HCT116 (cell line): ENCODE results near the gene ZDHHC18. TPM values are rescaled to one million over a fixed set of nuclear protein-coding genes. Genes with fewer than 3 reads are reported as not detected.

ENCODE experiments used
- ATAC-seq: fragments of 200-7000 bp; cut with Tn5 transposase; 2 replicates; pipeline ENCODE4 v1.9.1; 2020; ENCODE audit warnings: mild to moderate bottlenecking, moderate library complexity
- BruUV-seq: library from RNA; stranded (reverse); fragments of 400-500 nt; replicated peaks from 2 replicates; lab custom pipeline; 2021; lab: Mats Ljungman, UMichigan
- CTCF ChIA-PET: fragments of 300-600 bp; sonication (Branson Sonifier 250); formaldehyde crosslinking; loops from one replicate; lab custom pipeline; 2021; ENCODE audit warnings: antibody characterized with exemption; lab: Charles Lee
- POLR2A ChIA-PET: fragments of 300-600, 350-600 bp; sonication (Branson Sonifier 250); formaldehyde crosslinking; loops from one replicate; lab custom pipeline; 2021; ENCODE audit warnings: antibody characterized with exemption; lab: Charles Lee
- RAD21 ChIA-PET, 2 experiments: fragments of 300-600 bp; sonication (Branson Sonifier 250); formaldehyde crosslinking; loops; one replicate each; lab custom pipeline; 2023; ENCODE audit warnings: low total read pairs in 2 of 2; ENCODE audit not compliant: uncharacterized antibody in 2 of 2, unreplicated experiment in 2 of 2, low non-redundant PET in 1 of 2; lab: Charles Lee
- DNase-seq: peaks from one replicate; pipeline ENCODE4 v3.0.0-alpha.2; 2010; ENCODE audit warnings: low read depth, low spot score
- H2AFZ ChIP-seq: fragments of 200-600 bp; shearing (Covaris generic), sonication (generic); 2 replicates; pipeline ENCODE4 v1.6.1; 2017; ENCODE audit warnings: low read depth, mixed run types, mixed read lengths, antibody characterized with exemption, low read length; ENCODE audit not compliant: poor library complexity, severe bottlenecking
- H3K27ac ChIP-seq: 2 replicates; pipeline ENCODE4 v1.5.1; 2012; ENCODE audit warnings: low read depth, low read length
- H3K27me3 ChIP-seq: fragments of 200-600 bp; sonication (generic); 2 replicates; pipeline ENCODE4 v1.6.1; 2016; ENCODE audit warnings: mixed run types, low read length, mixed read lengths; ENCODE audit not compliant: insufficient read depth
- H3K36me3 ChIP-seq, 2 experiments: fragments of 200-500 bp in 1 of 2; fragments of 200-600 bp in 1 of 2; sonication (Bioruptor generic) in 1 of 2; sonication (generic) in 1 of 2; 2 replicates each; pipeline versions ENCODE4 v1.5.1 to v1.6.1; 2014 to 2016; ENCODE audit warnings: low read length in 2 of 2, inconsistent platforms in 1 of 2, mixed read lengths in 1 of 2, mixed run types in 1 of 2; ENCODE audit not compliant: insufficient read depth in 2 of 2, control insufficient read depth in 1 of 2
- H3K4me1 ChIP-seq, 2 experiments: fragments of 200-600 bp in 1 of 2; sonication (generic) in 1 of 2; 2 replicates each; pipeline versions ENCODE4 v1.5.1 to v1.6.1; 2012 to 2017; ENCODE audit warnings: low read length in 2 of 2, inconsistent platforms in 1 of 2, mild to moderate bottlenecking in 1 of 2, mixed read lengths in 1 of 2, mixed run types in 1 of 2, moderate library complexity in 1 of 2; ENCODE audit not compliant: insufficient read depth in 2 of 2, control insufficient read depth in 1 of 2
- H3K4me2 ChIP-seq: fragments of 200-600 bp; sonication (generic); 2 replicates; pipeline ENCODE4 v1.6.1; 2017; ENCODE audit warnings: mixed run types, low read length, mixed read lengths
- H3K4me3 ChIP-seq, 2 experiments: fragments of 200-600 bp in 1 of 2; sonication (generic) in 1 of 2; replicated peaks in 1 of 2; 2 replicates each; pipeline ENCODE4 v1.5.1; 2011 to 2016; ENCODE audit warnings: low read length in 2 of 2, control low read depth in 1 of 2, low read depth in 1 of 2, mild to moderate bottlenecking in 1 of 2, mixed read lengths in 1 of 2, mixed run types in 1 of 2
- H3K79me2 ChIP-seq: fragments of 200-600 bp; sonication (generic); 2 replicates; pipeline ENCODE4 v1.6.1; 2017; ENCODE audit warnings: mild to moderate bottlenecking, mixed run types, low read length, moderate library complexity, mixed read lengths; ENCODE audit not compliant: insufficient read depth
- H3K9ac ChIP-seq: fragments of 200-600 bp; sonication (generic); 2 replicates; pipeline ENCODE4 v1.6.1; 2016; ENCODE audit warnings: low read length, mixed read lengths
- H3K9me2 ChIP-seq: fragments of 200-600 bp; sonication (generic), shearing (Covaris generic); 2 replicates; pipeline ENCODE4 v1.6.1; 2017; ENCODE audit warnings: mixed run types, mild to moderate bottlenecking, moderate library complexity; ENCODE audit not compliant: insufficient read depth
- H3K9me3 ChIP-seq, 2 experiments: fragments of 200-500 bp in 1 of 2; fragments of 200-600 bp in 1 of 2; sonication (Bioruptor generic) in 1 of 2; sonication (generic) in 1 of 2; 2 replicates each; pipeline ENCODE4 v1.6.1; 2014 to 2017; ENCODE audit warnings: low read length in 2 of 2, mixed read lengths in 2 of 2, inconsistent platforms in 1 of 2, low read depth in 1 of 2, mild to moderate bottlenecking in 1 of 2, mixed run types in 1 of 2, moderate library complexity in 1 of 2; ENCODE audit not compliant: control insufficient read depth in 1 of 2, insufficient read depth in 1 of 2
- H4K20me1 ChIP-seq: fragments of 200-600 bp; sonication (generic), shearing (Covaris generic); 2 replicates; pipeline ENCODE4 v1.6.1; 2017; ENCODE audit warnings: mixed run types, mild to moderate bottlenecking, moderate library complexity; ENCODE audit not compliant: insufficient read depth
- ELF1 ChIP-seq: IDR thresholded peaks from 2 replicates; pipeline ENCODE4 v1.6.1; 2012; ENCODE audit warnings: low read depth, borderline replicate concordance
- POLR2A ChIP-seq: IDR thresholded peaks from 2 replicates; pipeline ENCODE4 v1.7.0; 2011; ENCODE audit warnings: borderline replicate concordance; ENCODE audit not compliant: insufficient read depth, insufficient read length; ENCODE audit errors: extremely low read depth
- POLR2AphosphoS5 ChIP-seq: IDR thresholded peaks from 2 replicates; pipeline ENCODE4 v1.6.1; 2011; ENCODE audit warnings: mild to moderate bottlenecking, low read depth, low read length, moderate library complexity
- RAD21 ChIP-seq: IDR thresholded peaks from 2 replicates; pipeline ENCODE4 v1.6.1; 2012; ENCODE audit warnings: low read depth, mild to moderate bottlenecking
- SRF ChIP-seq: IDR thresholded peaks from 2 replicates; pipeline ENCODE4 v1.6.1; 2012; ENCODE audit warnings: low read depth
- ZNF274 ChIP-seq: fragments of 200-500 bp; sonication (Bioruptor generic); IDR thresholded peaks from 2 replicates; pipeline ENCODE4 v1.6.1; 2014; ENCODE audit warnings: mild to moderate bottlenecking, low read depth, low read length, inconsistent platforms
- intact Hi-C: fragments of 100-400 bp; cut with micrococcal nuclease; formaldehyde crosslinking; loops from 2 replicates; pipeline ENCODE4 v1.10.0; 2022
- total RNA-seq: library from RNA; stranded (reverse); gene quantifications from one replicate; pipeline ENCODE4 v1.2.1, GENCODE V29; 2021; ENCODE audit not compliant: unreplicated experiment
- TF ChIP-seq, protein P1 (sequence below): IDR thresholded peaks from 2 replicates; pipeline ENCODE4 v1.6.1; 2012

Gene ZDHHC18
- total RNA-seq, 1 experiment from 2014 or later, result 24.4 TPM

DNA sequence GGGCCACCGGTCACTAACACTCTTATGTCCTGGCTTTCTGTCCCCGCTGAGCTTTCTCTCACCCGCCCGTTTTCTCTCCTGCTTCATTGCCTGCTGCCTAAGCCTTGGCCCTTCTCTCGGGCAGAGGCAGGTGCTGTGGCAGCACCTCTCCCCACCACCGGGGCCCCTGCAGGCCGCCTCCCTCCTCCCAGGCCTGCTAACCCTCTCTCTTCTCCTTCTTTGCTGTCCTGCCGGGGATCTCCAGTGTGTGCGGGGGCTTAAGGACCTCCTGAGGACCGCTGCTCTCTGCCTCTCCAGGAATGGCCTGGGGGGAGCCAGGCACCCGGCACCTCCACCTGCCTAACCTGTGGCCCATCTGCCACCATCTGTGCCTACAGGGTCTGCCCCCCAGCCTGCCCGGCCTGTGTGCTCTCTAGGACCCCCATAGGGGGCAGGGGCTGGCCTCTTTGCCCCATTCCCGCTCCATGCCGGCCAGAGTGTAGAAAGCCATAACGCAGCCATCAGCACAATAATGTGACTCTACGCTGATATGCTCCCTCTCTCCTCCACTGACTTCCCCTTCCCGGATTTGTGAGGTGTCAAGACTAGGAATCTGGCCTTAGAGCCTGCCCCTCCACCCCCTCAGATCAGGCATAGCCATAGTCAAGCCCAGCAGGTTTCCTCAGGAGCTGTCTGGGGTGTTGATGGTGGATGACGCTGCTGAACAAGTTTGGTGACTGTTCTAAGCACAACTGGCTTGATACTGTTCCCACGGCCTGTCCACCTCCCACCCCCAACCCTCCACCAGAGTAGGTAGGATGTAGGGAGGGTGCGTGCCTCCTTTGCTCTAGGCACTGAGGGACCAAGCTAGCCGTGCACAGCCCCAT is 30.3 kb downstream of the ZDHHC18 start:
- Histone ChIP-seq H3K4me3 (no peak overlapping the region), H3K9me2 (no peaks in the 10 kb centered on the region), H3K79me2 (no peaks in the 10 kb centered on the region), H3K36me3 (peaks cover 2 to 22% of the 10 kb centered on the region in 2 experiments; a peak in 2 of 4 replicates), H3K9me3 (no peaks in the 10 kb centered on the region), H2AFZ (no peak overlapping the region), H3K4me2 (no peak overlapping the region), H3K27ac (no peak overlapping the region), H4K20me1 (no peaks in the 10 kb centered on the region), H3K4me1 (peaks cover 37 to 86% of the 10 kb centered on the region in 2 experiments), H3K27me3 (no peaks in the 10 kb centered on the region), H3K9ac (0 out of 2 replicates have a peak overlapping the region, but pooled peaks have one; percentile 10)
- ChIA-PET CTCF (no interaction called here), RAD21 (no interaction called here), POLR2A (no interaction called here)
- DNase-seq, result no peak
- intact Hi-C loops, result no loop called here
- no peak for ATAC-seq
- BruUV-seq, result no TSS peak
- TF ChIP-seq ELF1 (no peak), RAD21 (no peak), ZNF274 (no peak), POLR2A (no peak), SRF (no peak)

DNA sequence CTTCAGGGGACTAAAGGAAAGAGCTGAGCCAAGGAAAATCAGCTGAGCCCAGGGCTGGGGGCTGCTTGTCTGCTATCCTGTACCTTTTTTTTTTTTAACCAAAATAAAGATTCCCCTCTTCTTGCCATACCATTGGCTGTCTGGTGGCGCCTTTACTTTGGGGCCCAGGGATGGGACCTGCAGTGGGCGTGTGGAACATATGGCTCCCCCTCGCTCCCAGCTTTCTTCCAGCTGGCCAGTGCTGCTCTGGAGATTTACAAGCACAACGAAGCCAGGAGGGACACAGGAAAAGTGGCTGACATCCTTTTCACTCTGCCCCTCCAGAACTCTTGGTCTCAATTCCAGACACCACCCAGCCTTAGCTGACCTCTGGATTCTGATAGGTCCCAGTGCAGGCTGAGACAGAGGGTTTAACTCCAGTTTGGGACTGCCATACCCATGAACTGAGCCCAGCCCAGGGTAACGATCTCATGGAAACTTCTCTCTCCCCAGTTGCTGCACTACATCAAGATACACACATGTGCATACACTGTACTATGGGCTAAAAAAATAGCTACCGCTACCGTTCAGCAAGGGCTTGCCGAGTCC is 31.1 kb downstream of the ZDHHC18 start:
- Histone ChIP-seq H3K9ac (no peak overlapping the region), H3K27ac (no peak overlapping the region), H3K36me3 (peaks cover 2 to 16% of the 10 kb centered on the region in 2 experiments; a peak in 2 of 4 replicates), H3K27me3 (no peaks in the 10 kb centered on the region), H3K79me2 (no peaks in the 10 kb centered on the region)
- ChIA-PET RAD21 (no interaction called here), CTCF (interaction anchor here (1.1 to 1.9 kb wide), 2 partner anchors 11 to 255 kb away, joined by 3 to 6 read pairs; no protein-coding TSS in a partner anchor)
- intact Hi-C loops, result no loop called here
- TF ChIP-seq, protein P1, sequence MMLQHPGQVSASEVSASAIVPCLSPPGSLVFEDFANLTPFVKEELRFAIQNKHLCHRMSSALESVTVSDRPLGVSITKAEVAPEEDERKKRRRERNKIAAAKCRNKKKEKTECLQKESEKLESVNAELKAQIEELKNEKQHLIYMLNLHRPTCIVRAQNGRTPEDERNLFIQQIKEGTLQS, result no peak
- TF ChIP-seq POLR2AphosphoS5 (no peak), RAD21 (no peak), ZNF274 (no peak)
- TF ChIP-seq, all 23 proteins: peak for 0
- H4K20me1 ChIP-seq, result no peaks in the 10 kb centered on the region
- BruUV-seq, result no TSS peak
- no peaks in the 10 kb centered on the region for H3K9me2 ChIP-seq
- H3K4me2 ChIP-seq, result no peak overlapping the region
- no peak for ATAC-seq
- H3K4me3 ChIP-seq, result no peak overlapping the region
- no peaks in the 10 kb centered on the region for H3K9me3 ChIP-seq
- peaks cover 44 to 89% of the 10 kb centered on the region in 2 experiments for H3K4me1 ChIP-seq
- no peak overlapping the region for H2AFZ ChIP-seq
- DNase-seq, result no peak
- POLR2A ChIA-PET, result interaction anchor here (0.7 to 1.3 kb wide), 2 partner anchors 8 to 21 kb away, joined by 3 to 4 read pairs; no protein-coding TSS in a partner anchor
